Large intestine (tissue), 3 donors: ENCODE results near the gene MAP3K15. TPM values are rescaled to one million over a fixed set of nuclear protein-coding genes. Genes with fewer than 3 reads are reported as not detected.
"Not testable (repeated sequence)": the region's sequence is repeated elsewhere in the genome, so short reads cannot be mapped to it uniquely, and the experiment has no call there.

Source experiments
- DNase-seq, 2 donors: peaks; one replicate each; pipeline versions ENCODE4 v3.0.0 to v3.0.0-alpha.2; 2013
- H3K27ac ChIP-seq: one replicate; pipeline ENCODE4 v1.5.1; 2013; ENCODE audit warnings: low read length
- H3K27me3 ChIP-seq: 2 replicates; pipeline ENCODE4 v1.6.1; 2013; ENCODE audit warnings: low read length; ENCODE audit not compliant: control insufficient read depth, insufficient read depth
- H3K36me3 ChIP-seq: 2 replicates; pipeline ENCODE4 v1.6.1; 2013; ENCODE audit warnings: low read length; ENCODE audit not compliant: control insufficient read depth, insufficient read depth
- H3K4me1 ChIP-seq: one replicate; pipeline ENCODE4 v1.6.1; 2013; ENCODE audit warnings: low read length; ENCODE audit not compliant: control insufficient read depth, insufficient read depth
- H3K4me3 ChIP-seq: one replicate; pipeline ENCODE4 v1.5.1; 2013; ENCODE audit warnings: low read length
- H3K9me3 ChIP-seq: one replicate; pipeline ENCODE4 v1.6.1; 2013; ENCODE audit warnings: mild to moderate bottlenecking, low read depth, low read length, moderate library complexity; ENCODE audit not compliant: control insufficient read depth
- WGBS: methylation state at CpG from one replicate; pipeline ENCODE4 v1.1.5; 2013; ENCODE audit warnings: low lambda C conversion rate; ENCODE audit not compliant: insufficient coverage; 5-methylcytosine and 5-hydroxymethylcytosine counted together
- polyA plus RNA-seq: library from polyadenylated mRNA; unstranded; fragments of 120-200 nt; gene quantifications from one replicate; pipeline ENCODE4 v1.2.1, GENCODE V29; 2013

The MAP3K15 gene
- polyA plus RNA-seq, 1 donor: 0.30 TPM

DNA sequence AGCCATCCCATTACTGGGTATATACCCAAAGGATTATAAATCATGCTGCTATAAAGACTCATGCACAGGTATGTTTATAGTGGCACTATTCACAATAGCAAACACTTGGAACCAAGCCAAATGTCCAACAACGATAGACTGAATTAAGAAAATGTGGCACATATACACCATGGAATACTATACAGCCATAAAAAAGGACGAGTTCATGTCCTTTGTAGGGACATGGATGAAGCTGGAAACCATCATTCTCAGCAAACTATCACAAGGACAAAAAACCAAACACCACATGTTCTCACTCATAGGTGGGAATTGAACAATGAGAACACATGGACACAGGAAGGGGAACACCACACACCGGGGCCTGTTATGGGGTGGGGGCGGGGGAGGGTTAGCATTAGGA is 92.6 kb downstream of the MAP3K15 start:
- not testable (repeated sequence) for H3K27ac ChIP-seq, H3K4me1 ChIP-seq, H3K9me3 ChIP-seq, H3K36me3 ChIP-seq, H3K4me3 ChIP-seq, H3K27me3 ChIP-seq, DNase-seq
- WGBS: no CpG with 5 or more reads among the region's 4 CpGs

DNA sequence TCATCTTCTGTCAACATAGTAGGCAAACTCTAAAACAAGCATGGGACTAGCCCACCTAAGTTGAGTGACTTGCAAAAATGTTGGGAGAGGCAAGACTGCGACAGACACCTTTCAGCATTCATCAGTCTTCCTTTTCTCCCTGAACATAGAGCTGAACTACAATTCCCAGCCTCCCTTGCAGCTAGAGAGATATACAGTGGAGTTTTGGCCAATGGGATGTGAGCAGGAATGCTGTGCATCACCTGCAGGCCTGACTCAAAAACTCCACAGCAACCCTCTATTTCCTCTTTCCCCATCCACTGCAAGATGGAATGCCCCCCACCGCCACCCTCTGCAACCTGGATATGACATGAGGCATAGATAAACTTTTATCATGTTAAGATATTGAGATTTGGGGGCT is 105.0 kb downstream of the MAP3K15 start:
- Histone ChIP-seq H3K4me1 (no peaks in the 10 kb centered on the region), H3K9me3 (no peaks in the 10 kb centered on the region), H3K27ac (no peak overlapping the region), H3K4me3 (no peak overlapping the region), H3K36me3 (no peaks in the 10 kb centered on the region), H3K27me3 (no peaks in the 10 kb centered on the region)
- DNase-seq: no peak
- WGBS: no CpG with 5 or more reads among the region's 2 CpGs

DNA sequence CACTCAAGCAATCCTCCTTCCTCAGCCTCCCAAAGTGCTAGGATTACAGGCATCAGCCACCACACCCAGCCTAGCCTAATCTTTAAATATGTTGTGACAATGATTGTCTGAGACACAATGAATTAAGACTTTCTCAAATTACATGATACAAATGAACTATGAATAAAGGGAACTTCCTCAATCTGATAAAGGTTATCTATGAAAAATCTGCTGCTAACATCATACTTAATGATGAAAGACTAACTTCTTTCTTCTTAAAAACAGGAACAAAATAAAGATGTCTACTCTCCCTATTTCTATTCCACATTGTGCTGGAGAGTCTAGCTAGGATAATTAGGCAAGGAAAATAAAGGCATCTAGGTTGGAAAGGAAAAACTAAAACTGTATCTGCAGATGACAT is 111.6 kb downstream of the MAP3K15 start:
- Histone ChIP-seq H3K36me3 (no peaks in the 10 kb centered on the region), H3K4me1 (no peaks in the 10 kb centered on the region), H3K4me3 (no peak overlapping the region), H3K27me3 (no peaks in the 10 kb centered on the region), H3K9me3 (no peaks in the 10 kb centered on the region), H3K27ac (no peak overlapping the region)
- DNase-seq: no peak

DNA sequence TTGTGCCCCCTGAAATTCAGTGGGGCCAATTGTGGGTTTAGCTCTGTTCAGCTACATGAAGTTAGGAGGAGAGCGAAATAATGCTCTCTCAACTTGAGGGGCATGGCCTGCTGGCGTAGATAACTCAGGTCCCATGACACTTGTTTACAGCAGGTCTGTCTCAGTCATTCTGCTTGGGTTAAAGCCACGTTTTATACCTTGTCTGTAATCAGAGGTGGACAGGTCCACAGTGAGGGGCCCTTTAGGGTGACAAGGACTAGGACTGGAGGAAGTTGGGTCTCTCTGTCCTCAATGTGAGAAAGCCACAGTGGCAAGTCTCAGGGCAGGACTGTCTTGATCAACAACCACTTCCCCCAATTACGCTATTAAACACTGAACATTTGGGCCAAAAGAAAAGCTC is 122.6 kb downstream of the MAP3K15 start:
- WGBS: no CpG with 5 or more reads among the region's 4 CpGs
- no peaks in the 10 kb centered on the region for H3K36me3 ChIP-seq
- no peak overlapping the region for H3K27ac ChIP-seq
- no peaks in the 10 kb centered on the region for H3K4me1 ChIP-seq
- DNase-seq: peak in 1 of 2 donors; percentile 25
- H3K9me3 ChIP-seq: no peaks in the 10 kb centered on the region
- H3K4me3 ChIP-seq: no peak overlapping the region
- H3K27me3 ChIP-seq: no peaks in the 10 kb centered on the region

DNA sequence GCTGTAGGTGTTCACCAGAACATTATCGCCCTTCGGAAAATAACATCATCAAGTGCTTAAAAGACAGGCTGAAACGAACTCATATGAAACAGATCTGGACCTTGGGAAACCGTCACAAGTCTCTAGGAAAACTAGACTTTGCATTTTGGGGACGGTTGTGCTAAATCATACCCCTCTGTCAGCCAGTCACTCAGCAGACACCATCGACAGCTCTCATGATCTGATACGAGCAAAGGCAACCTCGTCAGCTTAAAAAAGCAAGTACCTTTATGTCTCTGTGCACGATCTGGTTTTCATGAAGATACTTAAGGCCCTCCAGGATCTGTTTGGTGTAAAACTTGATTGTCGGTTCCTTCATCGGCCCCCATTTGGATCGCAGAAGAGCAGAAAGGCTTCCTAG is 123.2 kb downstream of the MAP3K15 start:
- Histone ChIP-seq H3K4me1 (no peaks in the 10 kb centered on the region), H3K27me3 (no peaks in the 10 kb centered on the region), H3K36me3 (no peaks in the 10 kb centered on the region), H3K9me3 (no peaks in the 10 kb centered on the region), H3K27ac (no peak overlapping the region), H3K4me3 (no peak overlapping the region)
- no peak for DNase-seq
- WGBS: no CpG with 5 or more reads among the region's 12 CpGs

DNA sequence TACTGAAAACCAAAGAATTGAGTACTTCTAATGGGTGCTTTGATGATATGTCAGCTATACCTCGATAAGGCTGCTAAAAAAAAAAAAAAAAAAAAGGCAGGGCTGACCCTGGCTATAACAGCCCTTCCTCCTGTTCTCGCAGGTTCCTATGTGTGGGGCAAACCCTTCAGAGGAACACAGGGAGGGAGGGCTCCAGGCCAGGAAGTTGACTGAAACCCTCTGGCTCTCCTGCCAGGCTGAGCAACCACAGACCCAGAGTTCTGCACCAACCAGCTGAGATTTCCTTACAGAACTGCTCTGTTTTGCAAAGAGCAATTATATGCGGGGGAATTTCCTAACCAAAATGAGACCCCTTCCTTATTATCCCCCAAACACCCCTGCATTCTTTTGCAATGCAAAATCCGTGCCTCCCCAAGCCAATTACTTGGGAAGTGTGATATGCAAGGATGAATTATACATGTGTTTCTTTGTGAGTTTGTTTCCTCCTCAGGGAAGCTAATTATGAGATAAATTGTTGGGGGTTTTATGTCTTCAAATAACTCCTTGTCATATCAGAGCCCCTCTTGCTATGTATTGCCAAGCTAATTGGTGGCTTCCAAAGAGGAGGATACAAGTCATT is 126.0 kb downstream of the MAP3K15 start:
- no peaks in the 10 kb centered on the region for H3K9me3 ChIP-seq
- WGBS: no CpG with 5 or more reads among the region's 4 CpGs
- H3K36me3 ChIP-seq: no peaks in the 10 kb centered on the region
- H3K4me3 ChIP-seq: no peak overlapping the region
- DNase-seq: no peak
- H3K4me1 ChIP-seq: no peaks in the 10 kb centered on the region
- H3K27me3 ChIP-seq: no peaks in the 10 kb centered on the region
- no peak overlapping the region for H3K27ac ChIP-seq

DNA sequence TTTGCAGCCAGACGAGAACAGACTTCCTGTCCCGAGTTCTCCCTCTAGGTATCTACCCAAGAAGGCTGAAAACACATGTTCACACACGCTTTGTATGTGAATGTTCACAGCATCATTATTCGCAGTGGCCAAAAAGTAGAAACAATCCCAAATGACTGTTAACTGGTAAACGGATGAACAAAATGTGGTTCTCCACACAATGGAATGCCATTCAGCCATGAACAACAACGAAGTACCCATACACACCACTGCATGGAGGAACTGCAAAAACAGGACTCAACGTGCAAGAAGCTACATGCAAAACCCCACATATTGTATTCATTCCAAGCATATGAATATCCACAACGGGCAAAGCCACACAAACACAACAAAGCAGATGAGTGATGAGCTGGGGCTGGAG is 126.6 kb downstream of the MAP3K15 start:
- DNase-seq: no peak
- H3K4me3 ChIP-seq: no peak overlapping the region
- WGBS: no CpG with 5 or more reads among the region's 8 CpGs
- no peaks in the 10 kb centered on the region for H3K36me3 ChIP-seq
- no peaks in the 10 kb centered on the region for H3K9me3 ChIP-seq
- no peaks in the 10 kb centered on the region for H3K27me3 ChIP-seq
- H3K27ac ChIP-seq: no peak overlapping the region
- H3K4me1 ChIP-seq: no peaks in the 10 kb centered on the region

DNA sequence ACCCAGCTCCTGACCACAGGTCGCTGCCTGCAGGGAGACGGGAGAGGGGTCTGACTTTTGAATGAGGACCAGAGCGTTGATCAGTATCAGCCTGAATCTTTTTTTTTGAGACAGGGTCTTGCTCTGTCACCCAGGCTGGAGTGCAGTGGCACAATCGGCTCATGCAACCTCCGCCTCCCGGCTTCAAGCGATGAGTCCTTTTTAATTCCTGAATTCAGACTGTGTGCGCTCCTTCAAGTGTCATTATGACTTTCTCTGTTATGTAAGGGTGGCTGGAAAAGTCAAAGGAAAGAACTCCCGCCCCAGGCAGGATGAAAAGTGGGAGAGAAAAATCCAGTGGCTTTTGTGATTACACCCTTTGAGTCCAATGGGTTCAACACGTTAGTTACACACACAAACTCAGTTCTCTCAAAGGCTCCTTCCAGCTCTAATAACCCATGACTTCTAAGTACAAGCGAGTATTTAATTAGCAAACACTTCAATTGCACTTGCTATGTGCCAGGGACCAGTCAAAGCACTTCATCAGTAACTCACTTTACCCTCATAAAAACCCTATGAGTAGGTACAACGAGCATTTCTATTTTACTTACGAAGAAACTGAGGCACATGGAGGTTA is 127.1 kb downstream of the MAP3K15 start:
- DNase-seq: no peak
- no peaks in the 10 kb centered on the region for H3K9me3 ChIP-seq
- no CpG with 5 or more reads among the region's 13 CpGs for WGBS
- H3K27ac ChIP-seq: no peak overlapping the region
- H3K27me3 ChIP-seq: no peaks in the 10 kb centered on the region
- no peaks in the 10 kb centered on the region for H3K36me3 ChIP-seq
- H3K4me1 ChIP-seq: no peaks in the 10 kb centered on the region
- H3K4me3 ChIP-seq: no peak overlapping the region

DNA sequence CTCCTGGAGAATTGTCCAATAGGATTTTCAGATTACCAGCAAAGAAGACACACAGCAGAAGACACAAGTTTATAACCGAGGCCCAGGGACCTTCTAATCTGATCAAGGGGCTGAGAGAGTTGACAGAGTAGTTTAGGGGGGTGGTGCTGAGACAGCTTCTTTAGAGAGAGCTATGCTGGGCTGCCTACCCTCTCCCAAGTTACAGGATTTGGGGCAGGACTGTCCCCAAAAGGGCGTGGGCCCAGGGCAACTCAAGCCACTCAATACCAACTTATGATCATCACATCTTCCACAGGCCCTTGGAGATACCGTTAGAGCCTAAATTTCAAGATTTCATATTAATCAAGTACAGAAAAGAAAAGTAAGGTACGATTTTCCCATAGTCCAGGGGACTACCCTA is 128.6 kb downstream of the MAP3K15 start:
- H3K36me3 ChIP-seq: no peaks in the 10 kb centered on the region
- no peaks in the 10 kb centered on the region for H3K27me3 ChIP-seq
- no CpG with 5 or more reads among the region's 4 CpGs for WGBS
- no peaks in the 10 kb centered on the region for H3K4me1 ChIP-seq
- no peaks in the 10 kb centered on the region for H3K9me3 ChIP-seq
- H3K27ac ChIP-seq: no peak overlapping the region
- no peak for DNase-seq
- no peak overlapping the region for H3K4me3 ChIP-seq

DNA sequence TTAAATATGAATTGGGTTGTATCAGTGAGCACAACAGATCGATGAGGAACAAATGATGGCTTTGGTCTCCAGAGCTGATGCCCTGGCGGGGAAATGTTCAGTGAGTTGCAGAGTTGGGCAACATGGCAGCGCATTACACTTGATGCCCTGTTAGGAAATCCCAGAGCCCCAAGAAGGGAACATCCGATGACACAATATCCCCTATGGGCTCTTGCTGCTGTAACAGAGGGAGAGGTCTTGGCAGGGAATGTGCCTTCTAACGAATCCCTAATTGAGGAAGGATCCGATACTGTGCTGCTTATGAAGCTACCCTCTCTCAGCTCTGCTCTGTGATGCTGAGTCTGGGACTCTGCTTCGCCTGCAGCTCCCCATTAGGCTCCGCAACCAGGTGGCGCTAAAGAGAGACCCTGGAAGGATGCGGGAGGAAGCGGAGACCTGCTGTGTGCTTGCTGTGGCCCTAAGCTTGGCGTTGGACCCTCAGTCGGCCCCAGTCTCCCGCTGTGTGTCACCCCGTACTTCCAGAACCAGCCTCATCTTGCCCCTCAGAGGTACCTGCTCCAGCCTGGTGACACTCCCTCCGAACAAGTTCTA is 132.7 kb downstream of the MAP3K15 start:
- Histone ChIP-seq H3K36me3 (no peaks in the 10 kb centered on the region), H3K4me1 (no peaks in the 10 kb centered on the region), H3K9me3 (no peaks in the 10 kb centered on the region), H3K4me3 (no peak overlapping the region), H3K27me3 (no peaks in the 10 kb centered on the region), H3K27ac (no peak overlapping the region)
- 100% methylated on average over 1 of the region's 16 CpGs for WGBS
- DNase-seq: peak; percentile 14 to 23

DNA sequence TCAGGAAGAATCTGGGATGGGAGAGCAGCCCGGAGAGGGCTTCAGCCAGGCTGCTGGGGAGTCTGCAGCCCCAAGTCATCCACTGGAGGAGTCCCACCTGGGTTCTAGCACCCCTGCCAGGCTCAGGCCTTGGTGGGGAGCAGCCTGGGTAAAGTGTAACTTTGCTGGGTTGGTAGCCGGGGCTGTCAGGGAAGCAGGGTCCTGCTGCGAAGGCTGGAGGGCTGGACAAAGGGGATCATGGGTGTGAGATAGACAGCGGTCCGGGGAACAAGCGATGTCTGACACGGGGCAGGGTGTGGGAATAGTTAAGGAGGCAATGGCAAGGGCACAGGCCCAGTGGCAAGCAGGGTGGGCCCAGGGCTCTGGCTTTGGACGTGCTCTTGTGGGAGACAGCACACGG is 134.0 kb downstream of the MAP3K15 start:
- Histone ChIP-seq H3K27ac (no peak overlapping the region), H3K4me1 (no peaks in the 10 kb centered on the region), H3K9me3 (no peaks in the 10 kb centered on the region), H3K36me3 (no peaks in the 10 kb centered on the region), H3K4me3 (no peak overlapping the region), H3K27me3 (no peaks in the 10 kb centered on the region)
- no peak for DNase-seq
- WGBS: no CpG with 5 or more reads among the region's 9 CpGs
